ENCODE data around the gene PRKAR1A.
A peak's percentile ranks its signal among the peaks of the same experiment; 100 is the strongest.

The PRKAR1A gene

GRCh38 chr17:68512247-68512959 is at the start of gene PRKAR1A:
Gene PRKAR1A, plus strand, starts transcription at chr17:68512430. Its CDS starts 2,970 bp downstream, at chr17:68515400.
- H3K4me1 ChIP-seq (ENCODE audit: control insufficient read depth, insufficient read depth, low read length) = peaks cover 24% of the 10 kb centered on the region
- H3K36me3 ChIP-seq (ENCODE audit: control insufficient read depth, insufficient read depth, low read length) = peaks cover 30% of the 10 kb centered on the region
- no peaks in the 10 kb centered on the region for H3K27me3 ChIP-seq (ENCODE audit: control insufficient read depth, insufficient read depth, low read length)
- H3K27ac ChIP-seq (ENCODE audit: low read depth, low read length) = peak within 1 kb of the TSS; percentile 93
- H3K9ac ChIP-seq (ENCODE audit: low read length) = peak within 1 kb of the TSS; percentile 90
- peak within 1 kb of the TSS; percentile 84 for H3K4me3 ChIP-seq (ENCODE audit: low read depth, low read length)
- H3K9me3 ChIP-seq (ENCODE audit: control insufficient read depth, insufficient read depth, low read depth, low read length) = peaks cover 13% of the 10 kb centered on the region

GRCh38 chr17:68463211-68464019 is 48.8 kb upstream of the PRKAR1A start:
- Histone ChIP-seq H3K9me3 (ENCODE audit: control insufficient read depth, insufficient read depth, low read depth, low read length) (no peaks in the 10 kb centered on the region), H3K27ac (ENCODE audit: low read depth, low read length) (no peak overlapping the region), H3K4me1 (ENCODE audit: control insufficient read depth, insufficient read depth, low read length) (peaks cover 28% of the 10 kb centered on the region), H3K36me3 (ENCODE audit: control insufficient read depth, insufficient read depth, low read length) (no peaks in the 10 kb centered on the region), H3K4me3 (ENCODE audit: low read depth, low read length) (no peak overlapping the region), H3K9ac (ENCODE audit: low read length) (no peak overlapping the region), H3K27me3 (ENCODE audit: control insufficient read depth, insufficient read depth, low read length) (peaks cover 5% of the 10 kb centered on the region; the same call in 1 of the 2 replicates)

- Histone ChIP-seq H3K27ac (ENCODE audit: low read depth, low read length) (no peak overlapping the region), H3K4me3 (ENCODE audit: low read depth, low read length) (no peak overlapping the region), H3K4me1 (ENCODE audit: control insufficient read depth, insufficient read depth, low read length) (0 out of 2 replicates have a peak, but pooled peaks cover 8% of the 10 kb centered on the region), H3K27me3 (ENCODE audit: control insufficient read depth, insufficient read depth, low read length) (no peaks in the 10 kb centered on the region), H3K9me3 (ENCODE audit: control insufficient read depth, insufficient read depth, low read depth, low read length) (no peaks in the 10 kb centered on the region), H3K9ac (ENCODE audit: low read length) (no peak overlapping the region), H3K36me3 (ENCODE audit: control insufficient read depth, insufficient read depth, low read length) (no peaks in the 10 kb centered on the region)
Measured at GRCh38 chr17:68468334-68468733, 43.9 kb upstream of the PRKAR1A start.

GRCh38 chr17:68468788-68469187 is 43.4 kb upstream of the PRKAR1A start:
- Histone ChIP-seq H3K36me3 (ENCODE audit: control insufficient read depth, insufficient read depth, low read length) (no peaks in the 10 kb centered on the region), H3K9me3 (ENCODE audit: control insufficient read depth, insufficient read depth, low read depth, low read length) (no peaks in the 10 kb centered on the region), H3K4me1 (ENCODE audit: control insufficient read depth, insufficient read depth, low read length) (0 out of 2 replicates have a peak, but pooled peaks cover 8% of the 10 kb centered on the region), H3K9ac (ENCODE audit: low read length) (no peak overlapping the region), H3K27me3 (ENCODE audit: control insufficient read depth, insufficient read depth, low read length) (no peaks in the 10 kb centered on the region), H3K4me3 (ENCODE audit: low read depth, low read length) (no peak overlapping the region), H3K27ac (ENCODE audit: low read depth, low read length) (no peak overlapping the region)

GRCh38 chr17:68470961-68471360 is 41.3 kb upstream of the PRKAR1A start:
- 0 out of 2 replicates have a peak, but pooled peaks cover 5% of the 10 kb centered on the region for H3K4me1 ChIP-seq (ENCODE audit: control insufficient read depth, insufficient read depth, low read length)
- no peak overlapping the region for H3K9ac ChIP-seq (ENCODE audit: low read length)
- no peak overlapping the region for H3K27ac ChIP-seq (ENCODE audit: low read depth, low read length)

GRCh38 chr17:68480885-68481284 is 31.3 kb upstream of the PRKAR1A start:
- Histone ChIP-seq H3K4me3 (ENCODE audit: low read depth, low read length) (no peak overlapping the region), H3K9me3 (ENCODE audit: control insufficient read depth, insufficient read depth, low read depth, low read length) (no peaks in the 10 kb centered on the region), H3K36me3 (ENCODE audit: control insufficient read depth, insufficient read depth, low read length) (no peaks in the 10 kb centered on the region), H3K27ac (ENCODE audit: low read depth, low read length) (no peak overlapping the region), H3K9ac (ENCODE audit: low read length) (no peak overlapping the region), H3K4me1 (ENCODE audit: control insufficient read depth, insufficient read depth, low read length) (peaks cover 7% of the 10 kb centered on the region; the same call in 1 of the 2 replicates), H3K27me3 (ENCODE audit: control insufficient read depth, insufficient read depth, low read length) (no peaks in the 10 kb centered on the region)

More at GRCh38 chr17:68470961-68471360, 41.3 kb upstream of the PRKAR1A start:
- H3K9me3 ChIP-seq (ENCODE audit: control insufficient read depth, insufficient read depth, low read depth, low read length) = no peaks in the 10 kb centered on the region
- H3K4me3 ChIP-seq (ENCODE audit: low read depth, low read length) = no peak overlapping the region
- H3K36me3 ChIP-seq (ENCODE audit: control insufficient read depth, insufficient read depth, low read length) = no peaks in the 10 kb centered on the region
- no peaks in the 10 kb centered on the region for H3K27me3 ChIP-seq (ENCODE audit: control insufficient read depth, insufficient read depth, low read length)

- H3K27ac ChIP-seq (ENCODE audit: low read depth, low read length) = no peak overlapping the region
- no peaks in the 10 kb centered on the region for H3K9me3 ChIP-seq (ENCODE audit: control insufficient read depth, insufficient read depth, low read depth, low read length)
- no peaks in the 10 kb centered on the region for H3K27me3 ChIP-seq (ENCODE audit: control insufficient read depth, insufficient read depth, low read length)
- H3K4me3 ChIP-seq (ENCODE audit: low read depth, low read length) = no peak overlapping the region
- H3K9ac ChIP-seq (ENCODE audit: low read length) = no peak overlapping the region
- H3K36me3 ChIP-seq (ENCODE audit: control insufficient read depth, insufficient read depth, low read length) = no peaks in the 10 kb centered on the region
- H3K4me1 ChIP-seq (ENCODE audit: control insufficient read depth, insufficient read depth, low read length) = peaks cover 7% of the 10 kb centered on the region; the same call in 1 of the 2 replicates
Measured at GRCh38 chr17:68482576-68483041, 29.6 kb upstream of the PRKAR1A start.

- Histone ChIP-seq H3K4me3 (ENCODE audit: low read depth, low read length) (no peak overlapping the region), H3K27ac (ENCODE audit: low read depth, low read length) (no peak overlapping the region), H3K9me3 (ENCODE audit: control insufficient read depth, insufficient read depth, low read depth, low read length) (no peaks in the 10 kb centered on the region), H3K4me1 (ENCODE audit: control insufficient read depth, insufficient read depth, low read length) (peaks cover 7% of the 10 kb centered on the region; the same call in 1 of the 2 replicates), H3K36me3 (ENCODE audit: control insufficient read depth, insufficient read depth, low read length) (no peaks in the 10 kb centered on the region), H3K9ac (ENCODE audit: low read length) (no peak overlapping the region), H3K27me3 (ENCODE audit: control insufficient read depth, insufficient read depth, low read length) (no peaks in the 10 kb centered on the region)
Measured at GRCh38 chr17:68484458-68484857, 27.8 kb upstream of the PRKAR1A start.

GRCh38 chr17:68489919-68490318 is 22.3 kb upstream of the PRKAR1A start:
- Histone ChIP-seq H3K4me1 (ENCODE audit: control insufficient read depth, insufficient read depth, low read length) (0 out of 2 replicates have a peak, but pooled peaks cover under 1% of the 10 kb centered on the region), H3K4me3 (ENCODE audit: low read depth, low read length) (no peak overlapping the region), H3K9me3 (ENCODE audit: control insufficient read depth, insufficient read depth, low read depth, low read length) (no peaks in the 10 kb centered on the region), H3K9ac (ENCODE audit: low read length) (no peak overlapping the region), H3K27ac (ENCODE audit: low read depth, low read length) (no peak overlapping the region), H3K36me3 (ENCODE audit: control insufficient read depth, insufficient read depth, low read length) (no peaks in the 10 kb centered on the region), H3K27me3 (ENCODE audit: control insufficient read depth, insufficient read depth, low read length) (no peaks in the 10 kb centered on the region)

GRCh38 chr17:68491381-68492231 is 20.6 kb upstream of the PRKAR1A start:
- Histone ChIP-seq H3K27ac (ENCODE audit: low read depth, low read length) (no peak overlapping the region), H3K4me1 (ENCODE audit: control insufficient read depth, insufficient read depth, low read length) (no peaks in the 10 kb centered on the region), H3K4me3 (ENCODE audit: low read depth, low read length) (no peak overlapping the region), H3K27me3 (ENCODE audit: control insufficient read depth, insufficient read depth, low read length) (no peaks in the 10 kb centered on the region), H3K9me3 (ENCODE audit: control insufficient read depth, insufficient read depth, low read depth, low read length) (peaks cover 6% of the 10 kb centered on the region; the same call in 1 of the 2 replicates), H3K9ac (ENCODE audit: low read length) (no peak overlapping the region), H3K36me3 (ENCODE audit: control insufficient read depth, insufficient read depth, low read length) (no peaks in the 10 kb centered on the region)

All from HUES6 (cell line).